Measurements from ENCODE around the gene ST6GALNAC1.

The ST6GALNAC1 gene

GRCh38 chr17:76588182-76588581, 55.4 kb downstream of the ST6GALNAC1 start:
- Histone ChIP-seq H3K4me3 (ENCODE audit: severe bottlenecking) (no peak overlapping the region), H3K27me3 (ENCODE audit: insufficient read depth, poor library complexity, severe bottlenecking) (no peaks in the 10 kb centered on the region)
- ATAC-seq (ENCODE audit: low read depth), result no peak

GRCh38 chr17:76586741-76587487, 56.6 kb downstream of the ST6GALNAC1 start:
- no peaks in the 10 kb centered on the region for H3K27me3 ChIP-seq (ENCODE audit: insufficient read depth, poor library complexity, severe bottlenecking)
- peaks cover 26% of the 10 kb centered on the region for H3K4me1 ChIP-seq (ENCODE audit: insufficient read depth, poor library complexity, severe bottlenecking)
- H3K9me3 ChIP-seq (ENCODE audit: severe bottlenecking), result no peaks in the 10 kb centered on the region
- no peak for ATAC-seq (ENCODE audit: low read depth)
- TF ChIP-seq CTCF (IDR thresholded peaks at IDR 0.05; ENCODE audit: poor library complexity, severe bottlenecking), result no peak
- no peak overlapping the region for H3K4me3 ChIP-seq (ENCODE audit: severe bottlenecking)
- no peak overlapping the region for H3K27ac ChIP-seq (ENCODE audit: poor library complexity, severe bottlenecking)
- no peak for DNase-seq (ENCODE audit: low spot score)
- no peaks in the 10 kb centered on the region; the same call in 1 of the 2 replicates for H3K36me3 ChIP-seq (ENCODE audit: low read depth)

More at GRCh38 chr17:76588182-76588581, 55.4 kb downstream of the ST6GALNAC1 start:
- H3K9me3 ChIP-seq (ENCODE audit: severe bottlenecking), result no peaks in the 10 kb centered on the region
- H3K4me1 ChIP-seq (ENCODE audit: insufficient read depth, poor library complexity, severe bottlenecking), result peaks cover 18% of the 10 kb centered on the region
- DNase-seq (ENCODE audit: low spot score), result no peak
- no peak overlapping the region for H3K27ac ChIP-seq (ENCODE audit: poor library complexity, severe bottlenecking)
- TF ChIP-seq CTCF (IDR thresholded peaks at IDR 0.05; ENCODE audit: poor library complexity, severe bottlenecking), result no peak
- H3K36me3 ChIP-seq (ENCODE audit: low read depth), result peaks cover 2% of the 10 kb centered on the region; the same call in 1 of the 2 replicates

- H3K4me1 ChIP-seq (ENCODE audit: insufficient read depth, poor library complexity, severe bottlenecking), result peaks cover 36% of the 10 kb centered on the region
- DNase-seq (ENCODE audit: low spot score), result no peak
- H3K27me3 ChIP-seq (ENCODE audit: insufficient read depth, poor library complexity, severe bottlenecking), result no peaks in the 10 kb centered on the region
- H3K9me3 ChIP-seq (ENCODE audit: severe bottlenecking), result no peaks in the 10 kb centered on the region
- peak within 1 kb of the TSS; percentile 84 for H3K4me3 ChIP-seq (ENCODE audit: severe bottlenecking)
- TF ChIP-seq CTCF (IDR thresholded peaks at IDR 0.05; ENCODE audit: poor library complexity, severe bottlenecking), result peak; percentile 74
- peak; percentile 73 for ATAC-seq (ENCODE audit: low read depth)
- peak within 1 kb of the TSS; percentile 88 for H3K27ac ChIP-seq (ENCODE audit: poor library complexity, severe bottlenecking)
- H3K36me3 ChIP-seq (ENCODE audit: low read depth), result no peaks in the 10 kb centered on the region; the same call in 1 of the 2 replicates
Observed at GRCh38 chr17:76585649-76586593, 57.6 kb downstream of the ST6GALNAC1 start, which contains the start of gene ST6GALNAC2. ST6GALNAC2 (minus strand) TSS chr17:76585860; CDS start chr17:76585808, 52 bp downstream.

- ATAC-seq (ENCODE audit: low read depth) (peak; percentile 26), DNase-seq (ENCODE audit: low spot score) (no peak)
- H3K27me3 ChIP-seq (ENCODE audit: insufficient read depth, poor library complexity, severe bottlenecking), result no peaks in the 10 kb centered on the region
- H3K4me3 ChIP-seq (ENCODE audit: severe bottlenecking), result peak overlapping the region; percentile 84
- TF ChIP-seq CTCF (IDR thresholded peaks at IDR 0.05; ENCODE audit: poor library complexity, severe bottlenecking), result no peak
- no peaks in the 10 kb centered on the region; the same call in 1 of the 2 replicates for H3K36me3 ChIP-seq (ENCODE audit: low read depth)
- H3K27ac ChIP-seq (ENCODE audit: poor library complexity, severe bottlenecking), result peak overlapping the region; percentile 88
- peaks cover 44% of the 10 kb centered on the region for H3K4me1 ChIP-seq (ENCODE audit: insufficient read depth, poor library complexity, severe bottlenecking)
- H3K9me3 ChIP-seq (ENCODE audit: severe bottlenecking), result no peaks in the 10 kb centered on the region
Observed at GRCh38 chr17:76585033-76585648, 58.4 kb downstream of the ST6GALNAC1 start.
